ENCODE results near the gene DEAF1. TPM values are rescaled to one million over a fixed set of nuclear protein-coding genes. Genes with fewer than 3 reads are reported as not detected.
A peak's percentile ranks its signal among the peaks of the same experiment; 100 is the strongest.

The DEAF1 gene
- total RNA-seq, 1 experiment from 2014 or later, result 33.9 TPM

- no peak overlapping the region for H2AFZ ChIP-seq (ENCODE audit: low read depth, low read length, poor library complexity, severe bottlenecking)
- H3K9me3 ChIP-seq (ENCODE audit: control insufficient read depth in 1 of 2, insufficient read depth in 1 of 2, low read depth in 1 of 2, low read length in 2 of 2), result no peaks in the 10 kb centered on the region
- H3K9ac ChIP-seq (ENCODE audit: low read length), result peak overlapping the region; percentile 89
- POLR2A ChIA-PET, result no interaction called here
- 0 out of 4 replicates have a peak, but pooled peaks cover 0 to 7% of the 10 kb centered on the region in 2 experiments for H3K36me3 ChIP-seq (ENCODE audit: control insufficient read depth in 1 of 2, insufficient read depth in 2 of 2, low read length in 2 of 2)
- H3K9me2 ChIP-seq (ENCODE audit: insufficient read depth), result no peaks in the 10 kb centered on the region
- no peaks in the 10 kb centered on the region for H3K27me3 ChIP-seq (ENCODE audit: insufficient read depth, low read length)
- intact Hi-C loops (cut with micrococcal nuclease), result no loop called here
- RAD21 ChIA-PET (ENCODE audit: low non-redundant PET in 1 of 2, low total read pairs in 2 of 2, uncharacterized antibody in 2 of 2, unreplicated experiment in 2 of 2), result no interaction called here
- H3K27ac ChIP-seq (ENCODE audit: low read depth, low read length), result peak overlapping the region; percentile 99
- BruUV-seq (replicated peaks), result no TSS peak
- peaks cover 37% of the 10 kb centered on the region for H3K79me2 ChIP-seq (ENCODE audit: insufficient read depth, low read length)
- CTCF ChIA-PET, result no interaction called here
- no peaks in the 10 kb centered on the region for H4K20me1 ChIP-seq (ENCODE audit: insufficient read depth)
- no peak for ATAC-seq
- H3K4me1 ChIP-seq (ENCODE audit: control insufficient read depth in 1 of 2, insufficient read depth in 2 of 2, low read length in 2 of 2), result peaks cover 44 to 61% of the 10 kb centered on the region in 2 experiments
- DNase-seq (ENCODE audit: low read depth, low spot score), result no peak
- TF ChIP-seq TCF7L2 (IDR thresholded peaks at IDR 0.05; ENCODE audit: borderline replicate concordance, extremely low read depth, insufficient read depth, insufficient read length) (no peak), SP1 (IDR thresholded peaks at IDR 0.05; ENCODE audit: low read depth) (no peak), ZFX (IDR thresholded peaks at IDR 0.05) (no peak), ELF1 (IDR thresholded peaks at IDR 0.05; ENCODE audit: borderline replicate concordance, low read depth) (no peak), JUND (IDR thresholded peaks at IDR 0.05) (no peak)
- TF ChIP-seq, protein P1, sequence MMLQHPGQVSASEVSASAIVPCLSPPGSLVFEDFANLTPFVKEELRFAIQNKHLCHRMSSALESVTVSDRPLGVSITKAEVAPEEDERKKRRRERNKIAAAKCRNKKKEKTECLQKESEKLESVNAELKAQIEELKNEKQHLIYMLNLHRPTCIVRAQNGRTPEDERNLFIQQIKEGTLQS (IDR thresholded peaks at IDR 0.05), result no peak
- no peak overlapping the region for H3K4me3 ChIP-seq (replicated peaks in 1 of 2; ENCODE audit: low read depth in 1 of 2, low read length in 2 of 2)
- peak overlapping the region; percentile 98 for H3K4me2 ChIP-seq (ENCODE audit: low read length)
These were observed 13.5 kb upstream of the DEAF1 start for GRCh38 chr11:708511-708910.

GRCh38 chr11:707817-708420 lies 12.9 kb upstream of the DEAF1 start:
- no TSS peak for BruUV-seq (replicated peaks)
- CTCF ChIA-PET, result no interaction called here
- Histone ChIP-seq H3K9me3 (ENCODE audit: control insufficient read depth in 1 of 2, insufficient read depth in 1 of 2, low read depth in 1 of 2, low read length in 2 of 2) (no peaks in the 10 kb centered on the region), H3K27me3 (ENCODE audit: insufficient read depth, low read length) (no peaks in the 10 kb centered on the region), H3K4me1 (ENCODE audit: control insufficient read depth in 1 of 2, insufficient read depth in 2 of 2, low read length in 2 of 2) (peaks cover 41 to 64% of the 10 kb centered on the region in 2 experiments), H3K36me3 (ENCODE audit: control insufficient read depth in 1 of 2, insufficient read depth in 2 of 2, low read length in 2 of 2) (0 out of 4 replicates have a peak, but pooled peaks cover 0 to 7% of the 10 kb centered on the region in 2 experiments), H3K4me3 (replicated peaks in 1 of 2; ENCODE audit: low read depth in 1 of 2, low read length in 2 of 2) (peak overlapping the region; percentile 87 to 96), H3K79me2 (ENCODE audit: insufficient read depth, low read length) (peaks cover 37% of the 10 kb centered on the region), H2AFZ (ENCODE audit: low read depth, low read length, poor library complexity, severe bottlenecking) (no peak overlapping the region), H3K9me2 (ENCODE audit: insufficient read depth) (no peaks in the 10 kb centered on the region), H3K9ac (ENCODE audit: low read length) (peak overlapping the region; percentile 89), H3K27ac (ENCODE audit: low read depth, low read length) (peak overlapping the region; percentile 99), H3K4me2 (ENCODE audit: low read length) (peak overlapping the region; percentile 98), H4K20me1 (ENCODE audit: insufficient read depth) (no peaks in the 10 kb centered on the region)
- POLR2A ChIA-PET, result no interaction called here
- DNase-seq (ENCODE audit: low read depth, low spot score), result no peak
- peak; percentile 0; the same call in 1 of the 2 replicates for ATAC-seq
- RAD21 ChIA-PET (ENCODE audit: low non-redundant PET in 1 of 2, low total read pairs in 2 of 2, uncharacterized antibody in 2 of 2, unreplicated experiment in 2 of 2), result no interaction called here
- intact Hi-C loops (cut with micrococcal nuclease), result no loop called here
- no peak for TF ChIP-seq EZH2 (IDR thresholded peaks at IDR 0.05)
- no peak for TF ChIP-seq TCF7L2 (IDR thresholded peaks at IDR 0.05; ENCODE audit: borderline replicate concordance, extremely low read depth, insufficient read depth, insufficient read length)
- TF ChIP-seq, protein P2, sequence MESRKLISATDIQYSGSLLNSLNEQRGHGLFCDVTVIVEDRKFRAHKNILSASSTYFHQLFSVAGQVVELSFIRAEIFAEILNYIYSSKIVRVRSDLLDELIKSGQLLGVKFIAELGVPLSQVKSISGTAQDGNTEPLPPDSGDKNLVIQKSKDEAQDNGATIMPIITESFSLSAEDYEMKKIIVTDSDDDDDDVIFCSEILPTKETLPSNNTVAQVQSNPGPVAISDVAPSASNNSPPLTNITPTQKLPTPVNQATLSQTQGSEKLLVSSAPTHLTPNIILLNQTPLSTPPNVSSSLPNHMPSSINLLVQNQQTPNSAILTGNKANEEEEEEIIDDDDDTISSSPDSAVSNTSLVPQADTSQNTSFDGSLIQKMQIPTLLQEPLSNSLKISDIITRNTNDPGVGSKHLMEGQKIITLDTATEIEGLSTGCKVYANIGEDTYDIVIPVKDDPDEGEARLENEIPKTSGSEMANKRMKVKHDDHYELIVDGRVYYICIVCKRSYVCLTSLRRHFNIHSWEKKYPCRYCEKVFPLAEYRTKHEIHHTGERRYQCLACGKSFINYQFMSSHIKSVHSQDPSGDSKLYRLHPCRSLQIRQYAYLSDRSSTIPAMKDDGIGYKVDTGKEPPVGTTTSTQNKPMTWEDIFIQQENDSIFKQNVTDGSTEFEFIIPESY (IDR thresholded peaks at IDR 0.05; ENCODE audit: extremely low read depth, insufficient replicate concordance, low read length), result no peak
- no peak for TF ChIP-seq ZNF274 (IDR thresholded peaks at IDR 0.05; ENCODE audit: low read depth, low read length)
- TF ChIP-seq CEBPB (IDR thresholded peaks at IDR 0.05; ENCODE audit: low read depth), result no peak
- TF ChIP-seq JUND (IDR thresholded peaks at IDR 0.05), result no peak
- TF ChIP-seq MAX (IDR thresholded peaks at IDR 0.05), result no peak
- TF ChIP-seq POLR2A (IDR thresholded peaks at IDR 0.05; ENCODE audit: borderline replicate concordance, extremely low read depth, insufficient read depth, insufficient read length), result no peak
- no peak for TF ChIP-seq FOSL1 (IDR thresholded peaks at IDR 0.05; ENCODE audit: low read depth)
- TF ChIP-seq EGR1 (IDR thresholded peaks at IDR 0.05; ENCODE audit: low read depth), result no peak
- TF ChIP-seq POLR2AphosphoS5 (IDR thresholded peaks at IDR 0.05; ENCODE audit: low read depth, low read length), result no peak
- TF ChIP-seq ELF1 (IDR thresholded peaks at IDR 0.05; ENCODE audit: borderline replicate concordance, low read depth), result no peak
- TF ChIP-seq SIN3A (IDR thresholded peaks at IDR 0.05; ENCODE audit: low read depth), result no peak
- TF ChIP-seq SRF (IDR thresholded peaks at IDR 0.05; ENCODE audit: low read depth), result no peak
- no peak for TF ChIP-seq RAD21 (IDR thresholded peaks at IDR 0.05; ENCODE audit: low read depth)
- TF ChIP-seq YY1 (IDR thresholded peaks at IDR 0.05; ENCODE audit: extremely low read depth, insufficient replicate concordance, low read depth, low read length), result no peak

Data from HCT116 (cell line).